Measurements from ENCODE around the gene GDAP1L1.

GRCh38 chr20:44206132-44206531 is 41.0 kb upstream of the GDAP1L1 start:
- TF ChIP-seq CTCF (IDR thresholded peaks at IDR 0.05) (no peak), POLR2A (IDR thresholded peaks at IDR 0.05) (no peak)

Measured in right lobe of liver (tissue), 4 donors.